ENCODE measurements around the gene GNB1L. TPM values are rescaled to one million over a fixed set of nuclear protein-coding genes. Genes with fewer than 3 reads are reported as not detected.

Gene GNB1L
- total and polyA plus RNA-seq, 10 of the 15 experiments (the other 5 are each of a cell fraction or from before 2014, with no cell fraction given), result 0.21 to 19.4 (median 6.8) TPM

DNA sequence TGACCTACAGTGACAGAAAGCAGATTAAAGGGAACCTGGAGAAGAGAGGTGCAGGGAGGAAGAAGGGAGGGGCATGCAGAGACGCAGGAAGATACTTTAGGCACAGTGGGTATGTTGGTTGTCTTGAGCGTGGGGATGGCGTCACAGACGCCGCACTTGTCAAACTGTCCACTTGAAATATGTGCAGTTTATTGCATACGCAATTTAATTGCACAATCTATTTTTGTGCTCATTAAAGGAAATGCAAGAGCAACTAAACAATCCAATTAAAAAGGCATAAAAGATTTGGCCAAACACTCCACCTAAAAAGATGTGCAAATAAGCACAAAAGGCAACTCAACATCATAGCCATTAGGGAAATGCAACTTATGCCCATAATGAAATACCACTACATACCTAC, 16.8 kb downstream of the GNB1L start:
- Histone ChIP-seq H3K27me3 (replicated peaks in 1 of 2; ENCODE audit: control insufficient read depth in 2 of 2, insufficient read depth in 2 of 2, low read length in 1 of 2) (no peaks in the 10 kb centered on the region), H3K9me3 (replicated peaks; ENCODE audit: control insufficient read depth, insufficient read depth, low read length) (no peaks in the 10 kb centered on the region), H3K4me3 (no peak overlapping the region), H3K4me2 (ENCODE audit: control insufficient read depth, insufficient read depth) (no peak overlapping the region), H3K36me3 (ENCODE audit: control insufficient read depth in 2 of 2, insufficient read depth in 2 of 2, low read length in 1 of 2) (no peaks in the 10 kb centered on the region), H4K20me1 (ENCODE audit: control insufficient read depth, insufficient read depth) (no peaks in the 10 kb centered on the region), H3K79me2 (ENCODE audit: control insufficient read depth, insufficient read depth, low read length) (no peaks in the 10 kb centered on the region), H3K4me1 (ENCODE audit: control insufficient read depth, insufficient read depth, low read length) (peaks cover 1% of the 10 kb centered on the region), H2AFZ (ENCODE audit: control insufficient read depth, low read depth, low read length) (no peak overlapping the region), H3K9ac (ENCODE audit: control insufficient read depth, insufficient read depth, low read length) (no peak overlapping the region), H3K27ac (ENCODE audit: control insufficient read depth, insufficient read depth) (no peak overlapping the region)
- BruUV-seq (replicated peaks), result no TSS peak
- WGBS (ENCODE audit: insufficient coverage, insufficient replicate concordance, low lambda C conversion rate, missing lambda C conversion rate), result 98% methylated on average over 6 of the region's 6 CpGs
- in situ Hi-C loops (cut with MboI), result no loop called here
- FAIRE-seq (no peak), DNase-seq (ENCODE audit: low read depth, low spot score) (no peak), ATAC-seq (no peak)
- ChIA-PET SMC1A (ENCODE audit: uncharacterized antibody, unreplicated experiment) (no interaction called here), RAD21 (ENCODE audit: unreplicated experiment) (no interaction called here), POLR2A (no interaction called here), CTCF (no interaction called here)
- intact Hi-C loops (cut with micrococcal nuclease; ENCODE audit: unreplicated experiment), result no loop called here
- TF ChIP-seq RBBP5 (conservative IDR thresholded peaks at IDR 0.05) (no peak), HDGF (IDR thresholded peaks at IDR 0.05) (no peak), RUNX3 (IDR thresholded peaks at IDR 0.05; ENCODE audit: low read length) (no peak)
- TF ChIP-seq, protein P1, sequence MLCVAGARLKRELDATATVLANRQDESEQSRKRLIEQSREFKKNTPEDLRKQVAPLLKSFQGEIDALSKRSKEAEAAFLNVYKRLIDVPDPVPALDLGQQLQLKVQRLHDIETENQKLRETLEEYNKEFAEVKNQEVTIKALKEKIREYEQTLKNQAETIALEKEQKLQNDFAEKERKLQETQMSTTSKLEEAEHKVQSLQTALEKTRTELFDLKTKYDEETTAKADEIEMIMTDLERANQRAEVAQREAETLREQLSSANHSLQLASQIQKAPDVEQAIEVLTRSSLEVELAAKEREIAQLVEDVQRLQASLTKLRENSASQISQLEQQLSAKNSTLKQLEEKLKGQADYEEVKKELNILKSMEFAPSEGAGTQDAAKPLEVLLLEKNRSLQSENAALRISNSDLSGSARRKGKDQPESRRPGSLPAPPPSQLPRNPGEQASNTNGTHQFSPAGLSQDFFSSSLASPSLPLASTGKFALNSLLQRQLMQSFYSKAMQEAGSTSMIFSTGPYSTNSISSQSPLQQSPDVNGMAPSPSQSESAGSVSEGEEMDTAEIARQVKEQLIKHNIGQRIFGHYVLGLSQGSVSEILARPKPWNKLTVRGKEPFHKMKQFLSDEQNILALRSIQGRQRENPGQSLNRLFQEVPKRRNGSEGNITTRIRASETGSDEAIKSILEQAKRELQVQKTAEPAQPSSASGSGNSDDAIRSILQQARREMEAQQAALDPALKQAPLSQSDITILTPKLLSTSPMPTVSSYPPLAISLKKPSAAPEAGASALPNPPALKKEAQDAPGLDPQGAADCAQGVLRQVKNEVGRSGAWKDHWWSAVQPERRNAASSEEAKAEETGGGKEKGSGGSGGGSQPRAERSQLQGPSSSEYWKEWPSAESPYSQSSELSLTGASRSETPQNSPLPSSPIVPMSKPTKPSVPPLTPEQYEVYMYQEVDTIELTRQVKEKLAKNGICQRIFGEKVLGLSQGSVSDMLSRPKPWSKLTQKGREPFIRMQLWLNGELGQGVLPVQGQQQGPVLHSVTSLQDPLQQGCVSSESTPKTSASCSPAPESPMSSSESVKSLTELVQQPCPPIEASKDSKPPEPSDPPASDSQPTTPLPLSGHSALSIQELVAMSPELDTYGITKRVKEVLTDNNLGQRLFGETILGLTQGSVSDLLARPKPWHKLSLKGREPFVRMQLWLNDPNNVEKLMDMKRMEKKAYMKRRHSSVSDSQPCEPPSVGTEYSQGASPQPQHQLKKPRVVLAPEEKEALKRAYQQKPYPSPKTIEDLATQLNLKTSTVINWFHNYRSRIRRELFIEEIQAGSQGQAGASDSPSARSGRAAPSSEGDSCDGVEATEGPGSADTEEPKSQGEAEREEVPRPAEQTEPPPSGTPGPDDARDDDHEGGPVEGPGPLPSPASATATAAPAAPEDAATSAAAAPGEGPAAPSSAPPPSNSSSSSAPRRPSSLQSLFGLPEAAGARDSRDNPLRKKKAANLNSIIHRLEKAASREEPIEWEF (IDR thresholded peaks at IDR 0.05; ENCODE audit: insufficient replicate concordance, low read depth, low read length), result no peak

Data from GM12878 (cell line).